Spleen (tissue), 13 donors: ENCODE measurements around the gene C17orf78. TPM values are rescaled to one million over a fixed set of nuclear protein-coding genes. Genes with fewer than 3 reads are reported as not detected.

Experiments used
- DNase-seq: peaks from one replicate; pipeline ENCODE4 v3.0.0-alpha.2; 2020
- H3K27ac ChIP-seq, 8 donors: fragments of 200-600 bp; sonication (generic) in 7 of 8; 1 replicate in 4 of 8; 2 replicates in 4 of 8; pipeline versions ENCODE4 v1.5.0 to v1.8.0; 2016 to 2021; ENCODE audit warnings: inconsistent platforms in 4 of 8, mild to moderate bottlenecking in 4 of 8, moderate library complexity in 1 of 8
- H3K27me3 ChIP-seq, 7 donors: fragments of 200-600 bp; sonication (generic) in 6 of 7; replicated peaks in 1 of 7; 1 replicate in 4 of 7; 2 replicates in 3 of 7; pipeline versions ENCODE4 v1.5.0 to v1.8.0; 2016 to 2021; ENCODE audit warnings: inconsistent platforms in 3 of 7, mild to moderate bottlenecking in 1 of 7
- H3K36me3 ChIP-seq, 6 donors: fragments of 200-600 bp; sonication (generic) in 5 of 6; 1 replicate in 4 of 6; 2 replicates in 2 of 6; pipeline versions ENCODE4 v1.5.0 to v1.8.0; 2016 to 2021; ENCODE audit warnings: inconsistent platforms in 2 of 6
- H3K4me1 ChIP-seq, 6 donors: fragments of 200-600 bp; sonication (generic) in 5 of 6; 1 replicate in 3 of 6; 2 replicates in 3 of 6; pipeline versions ENCODE4 v1.5.0 to v1.8.0; 2016 to 2021; ENCODE audit warnings: inconsistent platforms in 3 of 6
- H3K4me3 ChIP-seq, 8 donors: fragments of 200-600 bp; sonication (generic) in 7 of 8; 1 replicate in 4 of 8; 2 replicates in 4 of 8; pipeline versions ENCODE4 v1.5.0 to v1.8.0; 2016 to 2021; ENCODE audit warnings: inconsistent platforms in 4 of 8, mild to moderate bottlenecking in 4 of 8, moderate library complexity in 2 of 8
- H3K9me3 ChIP-seq, 8 donors: fragments of 200-600 bp; sonication (generic) in 7 of 8; 1 replicate in 4 of 8; 2 replicates in 4 of 8; pipeline versions ENCODE4 v1.5.0 to v1.8.0; 2016 to 2021; ENCODE audit warnings: inconsistent platforms in 4 of 8
- CTCF ChIP-seq, 11 experiments: fragments of 200-600 bp in 7 of 11; fragments of 450-650 bp in 4 of 11; sonication (generic) in 4 of 11; IDR thresholded peaks in 8 of 11; conservative IDR thresholded peaks in 3 of 11; 1 replicate in 7 of 11; 2 replicates in 4 of 11; pipeline versions ENCODE4 v1.4.0 to v1.8.0; 2016 to 2021; ENCODE audit warnings: antibody characterized with exemption in 11 of 11, inconsistent platforms in 4 of 11, mild to moderate bottlenecking in 1 of 11
- POLR2A ChIP-seq, 3 donors: fragments of 450-650 bp; IDR thresholded peaks; one replicate each; pipeline ENCODE4 v1.5.1; 2017; ENCODE audit warnings: antibody characterized with exemption in 3 of 3, mild to moderate bottlenecking in 1 of 3
- POLR2AphosphoS5 ChIP-seq, 3 donors: sonication (generic); formaldehyde crosslinking; IDR thresholded peaks; one replicate each; pipeline ENCODE4 v1.5.1; 2017; ENCODE audit warnings: antibody characterized with exemption in 3 of 3
- WGBS, 5 donors: extraction: QIAGEN DNeasy Blood & Tissue Kit in 3 of 5; methylation state at CpG; one replicate each; pipeline versions ENCODE4 v1.1.5 to v1.1.7; 2013 to 2018; 5-methylcytosine and 5-hydroxymethylcytosine counted together
- intact Hi-C: fragments of 100-400 bp; cut with DNase I; formaldehyde crosslinking; loops from one replicate; pipeline ENCODE4 v1.15.0; 2023; ENCODE audit warnings: low total_unique reads
- long read RNA-seq, 2 donors: transcript quantifications; one replicate each; lab custom pipeline, GENCODE V29; 2026
- polyA plus RNA-seq, 3 donors: library from polyadenylated mRNA; stranded (reverse); fragments of 200-250 nt; gene quantifications; one replicate each; pipeline ENCODE4 v1.2.1, GENCODE V29; 2013
- total RNA-seq, 7 donors: library from RNA; depleted of rRNA in 3 of 7; stranded (reverse); fragments of >200 nt in 3 of 7; fragmentation: NEBNext Ultra II Directional in 4 of 7; extraction: Animal tissue kit (Norgen Biotek cat#: 25700) in 4 of 7; gene quantifications; one replicate each; pipeline versions ENCODE4 v1.1.0 to v1.2.1, GENCODE V29; 2016 to 2021
- donor health status: healthy with polysubstance abuse.
- donor health status: DM: no; HTN: no; CAD: no; lungs with moderate emphysema.
- donor health status: DM: no; HTN: no; CAD: no.
- donor health status: Bipolar disorder and iron deficiency.
- donor health status: healthy.
- donor health status: DM: no; HTN: no; CAD: no.
- donor health status: DM: yes; HTN: yes; CAD: no.

Gene C17orf78
- not detected for total RNA-seq
- not detected for polyA plus RNA-seq
- long read RNA-seq, donor 1, result 0 reads
- long read RNA-seq, donor 2, result 0 reads

GRCh38 chr17:37375706-37376105 lies at the start of gene C17orf78:
Gene C17orf78, plus strand, starts transcription at chr17:37375985. Its CDS starts 108 bp downstream, at chr17:37376093.
- intact Hi-C loops, result no loop called here

DNA sequence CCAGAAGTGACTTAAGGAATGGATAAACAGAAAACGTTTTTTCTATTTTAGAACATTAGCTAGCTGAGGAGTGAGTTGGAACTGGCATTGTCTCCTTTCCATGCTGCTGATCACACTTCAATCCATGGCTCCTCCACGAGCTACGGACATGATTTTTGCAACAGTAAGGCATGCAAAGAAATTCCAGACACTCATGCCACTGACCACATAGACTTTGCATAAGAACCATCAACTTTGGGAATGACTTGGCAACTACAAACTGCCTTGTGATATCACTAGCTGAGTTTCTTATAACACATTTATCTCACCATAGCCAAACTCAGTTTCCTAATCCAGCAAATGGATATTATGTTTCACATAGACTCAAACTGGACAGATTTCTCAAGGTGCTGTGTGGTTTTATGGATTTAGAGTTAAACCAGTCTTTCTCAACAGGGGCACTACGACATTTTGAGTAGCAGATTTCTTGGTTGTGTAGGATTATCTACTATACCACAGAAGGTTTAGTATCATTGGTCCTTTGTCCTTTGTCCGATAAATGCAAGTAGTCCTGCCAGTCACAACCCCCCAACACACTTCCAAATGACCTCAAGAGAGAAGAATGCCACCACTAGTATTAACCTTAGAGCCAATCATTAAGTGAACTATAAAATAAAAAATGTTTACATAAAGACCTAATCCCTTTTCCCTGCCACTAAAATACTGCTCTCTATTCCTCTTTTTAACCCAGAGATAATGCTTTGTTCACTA lies 48.3 kb upstream of the C17orf78 start:
- Histone ChIP-seq H3K4me3 (no peak overlapping the region), H3K27ac (no peak overlapping the region), H3K9me3 (no peaks in the 10 kb centered on the region), H3K27me3 (no peaks in the 10 kb centered on the region), H3K4me1 (no peaks in the 10 kb centered on the region), H3K36me3 (peaks cover 0 to 63% (median 15%) of the 10 kb centered on the region in 6 donors)
- WGBS, 5 donors, result 86 to 93% (median 88%) methylated on average over 5 of the region's 5 CpGs
- TF ChIP-seq CTCF (IDR thresholded peaks at IDR 0.05 in 8 of 11, conservative IDR thresholded peaks at IDR 0.05 in 3 of 11) (no peak), POLR2AphosphoS5 (IDR thresholded peaks at IDR 0.05) (no peak), POLR2A (IDR thresholded peaks at IDR 0.05) (no peak)
- DNase-seq, result no peak
- intact Hi-C loops, result no loop called here

More at GRCh38 chr17:37375706-37376105, at the start of gene C17orf78:
- H3K27ac ChIP-seq, result no peak within 1 kb of the TSS
- H3K27me3 ChIP-seq, result no peaks in the 10 kb centered on the region
- H3K4me3 ChIP-seq, result no peak within 1 kb of the TSS
- DNase-seq, result no peak
- H3K4me1 ChIP-seq, result peaks cover 0 to 6% (median 2%) of the 10 kb centered on the region in 6 donors
- no peaks in the 10 kb centered on the region for H3K9me3 ChIP-seq
- TF ChIP-seq POLR2A (IDR thresholded peaks at IDR 0.05) (no peak), POLR2AphosphoS5 (IDR thresholded peaks at IDR 0.05) (no peak)
- WGBS, 5 donors, result 88 to 96% (median 93%) methylated on average over 7 of the region's 7 CpGs
- no peaks in the 10 kb centered on the region for H3K36me3 ChIP-seq

DNA sequence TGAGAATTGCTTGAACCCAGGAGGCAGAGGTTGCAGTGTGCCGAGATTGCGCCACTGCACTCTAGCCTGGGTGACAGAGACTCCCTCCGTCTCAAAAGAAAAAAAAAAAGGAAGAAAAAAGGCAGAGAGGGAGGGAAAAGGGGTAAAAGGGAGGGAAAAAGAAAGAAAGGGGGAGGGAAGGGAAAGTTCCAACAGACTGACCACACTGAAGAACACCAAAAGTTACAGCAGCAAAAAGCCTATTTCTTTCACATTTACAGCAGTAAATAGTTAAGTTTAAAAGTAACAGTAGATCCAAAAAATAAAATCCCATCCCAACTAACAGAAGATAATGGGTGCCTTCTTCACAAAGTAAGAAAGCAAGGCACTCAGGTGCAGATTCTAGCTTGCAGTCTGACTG lies 36.9 kb upstream of the C17orf78 start:
- DNase-seq, result no peak
- peaks cover 0 to 4% (median 0%) of the 10 kb centered on the region in 6 donors for H3K4me1 ChIP-seq
- no peak overlapping the region for H3K27ac ChIP-seq
- peaks cover 0 to 25% (median 4%) of the 10 kb centered on the region in 6 donors for H3K36me3 ChIP-seq
- H3K9me3 ChIP-seq, result no peaks in the 10 kb centered on the region
- no peak for TF ChIP-seq POLR2AphosphoS5 (IDR thresholded peaks at IDR 0.05)
- no peak for TF ChIP-seq POLR2A (IDR thresholded peaks at IDR 0.05)
- no peak for TF ChIP-seq CTCF (IDR thresholded peaks at IDR 0.05 in 8 of 11, conservative IDR thresholded peaks at IDR 0.05 in 3 of 11)
- no peaks in the 10 kb centered on the region for H3K27me3 ChIP-seq
- H3K4me3 ChIP-seq, result no peak overlapping the region
- intact Hi-C loops, result no loop called here
- 65 to 94% (median 81%) methylated on average over 3 of the region's 3 CpGs for WGBS, 5 donors

DNA sequence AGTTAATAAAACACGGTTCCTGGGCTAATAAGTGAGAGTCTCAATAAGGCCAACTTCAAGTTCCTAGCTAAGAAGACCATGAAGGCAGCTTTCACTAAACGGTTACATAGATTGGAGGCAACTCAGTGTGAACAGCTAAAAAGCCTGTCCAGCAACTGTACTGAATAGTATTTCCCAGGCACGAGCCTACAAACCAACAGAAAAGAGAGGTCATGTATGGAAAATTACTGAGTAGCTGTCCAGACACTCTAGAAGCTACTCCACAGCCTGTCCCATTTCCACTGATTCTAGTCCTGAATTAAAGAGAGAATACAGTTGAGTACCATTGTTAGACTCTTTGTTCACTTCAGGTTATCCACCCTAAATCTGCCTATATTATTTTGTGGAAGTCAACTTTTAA lies 36.5 kb upstream of the C17orf78 start:
- TF ChIP-seq POLR2AphosphoS5 (IDR thresholded peaks at IDR 0.05) (no peak), POLR2A (IDR thresholded peaks at IDR 0.05) (no peak), CTCF (IDR thresholded peaks at IDR 0.05 in 8 of 11, conservative IDR thresholded peaks at IDR 0.05 in 3 of 11) (no peak)
- intact Hi-C loops, result no loop called here
- DNase-seq, result no peak
- 78 to 88% (median 85%) methylated on average over 3 of the region's 3 CpGs for WGBS, 5 donors
- no peaks in the 10 kb centered on the region for H3K9me3 ChIP-seq
- H3K27ac ChIP-seq, result no peak overlapping the region
- no peak overlapping the region for H3K4me3 ChIP-seq
- no peaks in the 10 kb centered on the region for H3K27me3 ChIP-seq
- peaks cover 0 to 25% (median 4%) of the 10 kb centered on the region in 6 donors for H3K36me3 ChIP-seq
- peaks cover 0 to 4% (median 0%) of the 10 kb centered on the region in 6 donors for H3K4me1 ChIP-seq
